H7 (cell line): ENCODE measurements around the gene REXO1. TPM values are rescaled to one million over a fixed set of nuclear protein-coding genes. Genes with fewer than 3 reads are reported as not detected.

Experiments
- DNase-seq: peaks from one replicate; pipeline ENCODE4 v3.0.0; 2012
- H3K27me3 ChIP-seq: 2 replicates; pipeline ENCODE4 v1.6.0; 2011; ENCODE audit warnings: mild to moderate bottlenecking, low read length; ENCODE audit not compliant: control insufficient read depth, insufficient read depth
- H3K36me3 ChIP-seq: replicated peaks from 2 replicates; pipeline ENCODE4 v1.5.1; 2011; ENCODE audit warnings: low read length; ENCODE audit not compliant: control insufficient read depth, insufficient read depth
- H3K4me3 ChIP-seq: 2 replicates; pipeline ENCODE4 v1.5.1; 2011; ENCODE audit warnings: low read depth, mild to moderate bottlenecking, control low read depth, low read length, moderate library complexity; ENCODE audit not compliant: insufficient read depth
- total RNA-seq: library from RNA; depleted of rRNA; stranded (reverse); fragments of >200 nt; shearing (Covaris generic); gene quantifications from 2 replicates; pipeline ENCODE4 v1.2.3, GENCODE V29; 2014

REXO1 gene
- total RNA-seq, 1 experiment from 2014 or later, result 19.8 TPM

- no peaks in the 10 kb centered on the region; the same call in 1 of the 2 replicates for H3K36me3 ChIP-seq
- DNase-seq, result no peak
- no peaks in the 10 kb centered on the region for H3K27me3 ChIP-seq
- no peak overlapping the region for H3K4me3 ChIP-seq
Observed at GRCh38 chr19:1868971-1869370, 20.7 kb upstream of the REXO1 start.

GRCh38 chr19:1867349-1867724 is 19.1 kb upstream of the REXO1 start:
- DNase-seq, result no peak
- no peaks in the 10 kb centered on the region for H3K36me3 ChIP-seq
- no peak overlapping the region for H3K4me3 ChIP-seq
- no peaks in the 10 kb centered on the region for H3K27me3 ChIP-seq

GRCh38 chr19:1866693-1867348 is 18.5 kb upstream of the REXO1 start:
- Histone ChIP-seq H3K27me3 (peaks cover 3% of the 10 kb centered on the region; the same call in 1 of the 2 replicates), H3K4me3 (no peak overlapping the region), H3K36me3 (no peaks in the 10 kb centered on the region)
- no peak for DNase-seq

GRCh38 chr19:1865172-1866010 is 17.1 kb upstream of the REXO1 start:
- no peak for DNase-seq
- H3K27me3 ChIP-seq, result peaks cover 6% of the 10 kb centered on the region; the same call in 1 of the 2 replicates
- H3K4me3 ChIP-seq, result peak overlapping the region; percentile 70
- H3K36me3 ChIP-seq, result no peaks in the 10 kb centered on the region

GRCh38 chr19:1864480-1865171 is 16.3 kb upstream of the REXO1 start:
- H3K27me3 ChIP-seq, result peaks cover 6% of the 10 kb centered on the region; the same call in 1 of the 2 replicates
- H3K4me3 ChIP-seq, result peak overlapping the region; percentile 70
- peak; percentile 97 for DNase-seq
- no peaks in the 10 kb centered on the region for H3K36me3 ChIP-seq

- Histone ChIP-seq H3K36me3 (no peaks in the 10 kb centered on the region), H3K4me3 (peak overlapping the region; percentile 70), H3K27me3 (peaks cover 6% of the 10 kb centered on the region; the same call in 1 of the 2 replicates)
- DNase-seq, result peak; percentile 100
Observed at GRCh38 chr19:1863638-1864479, 15.6 kb upstream of the REXO1 start.

- DNase-seq, result no peak
- Histone ChIP-seq H3K4me3 (peak within 1 kb of the TSS; percentile 72), H3K27me3 (peaks cover 6% of the 10 kb centered on the region; the same call in 1 of the 2 replicates), H3K36me3 (no peaks in the 10 kb centered on the region)
Observed at GRCh38 chr19:1863328-1863637, 15.0 kb upstream of the REXO1 start, which contains the start of gene KLF16. KLF16 (minus strand) TSS chr19:1863579; CDS start chr19:1863497, 82 bp downstream.

- Histone ChIP-seq H3K4me3 (peak overlapping the region; percentile 72), H3K27me3 (peaks cover 6% of the 10 kb centered on the region; the same call in 1 of the 2 replicates), H3K36me3 (no peaks in the 10 kb centered on the region)
- peak; percentile 91 for DNase-seq
Observed at GRCh38 chr19:1862424-1863327, 14.4 kb upstream of the REXO1 start.

GRCh38 chr19:1862068-1862423 is 13.8 kb upstream of the REXO1 start:
- Histone ChIP-seq H3K4me3 (peak overlapping the region; percentile 72), H3K36me3 (no peaks in the 10 kb centered on the region), H3K27me3 (peaks cover 6% of the 10 kb centered on the region; the same call in 1 of the 2 replicates)
- peak; percentile 75 for DNase-seq

- H3K4me3 ChIP-seq, result peak overlapping the region; percentile 72
- H3K36me3 ChIP-seq, result no peaks in the 10 kb centered on the region
- peak; percentile 71 for DNase-seq
- H3K27me3 ChIP-seq, result peaks cover 6% of the 10 kb centered on the region; the same call in 1 of the 2 replicates
Observed at GRCh38 chr19:1861599-1862031, 13.3 kb upstream of the REXO1 start.

GRCh38 chr19:1860821-1861598 is 12.7 kb upstream of the REXO1 start:
- H3K27me3 ChIP-seq, result peaks cover 6% of the 10 kb centered on the region; the same call in 1 of the 2 replicates
- peak overlapping the region; percentile 72 for H3K4me3 ChIP-seq
- DNase-seq, result peak; percentile 73
- no peaks in the 10 kb centered on the region for H3K36me3 ChIP-seq

- DNase-seq, result peak; percentile 90
- H3K27me3 ChIP-seq, result peaks cover 6% of the 10 kb centered on the region; the same call in 1 of the 2 replicates
- peak overlapping the region; percentile 20 for H3K4me3 ChIP-seq
- no peaks in the 10 kb centered on the region for H3K36me3 ChIP-seq
Observed at GRCh38 chr19:1860042-1860775, 11.9 kb upstream of the REXO1 start.
